Measurements from ENCODE around the gene SSH2.

DNA sequence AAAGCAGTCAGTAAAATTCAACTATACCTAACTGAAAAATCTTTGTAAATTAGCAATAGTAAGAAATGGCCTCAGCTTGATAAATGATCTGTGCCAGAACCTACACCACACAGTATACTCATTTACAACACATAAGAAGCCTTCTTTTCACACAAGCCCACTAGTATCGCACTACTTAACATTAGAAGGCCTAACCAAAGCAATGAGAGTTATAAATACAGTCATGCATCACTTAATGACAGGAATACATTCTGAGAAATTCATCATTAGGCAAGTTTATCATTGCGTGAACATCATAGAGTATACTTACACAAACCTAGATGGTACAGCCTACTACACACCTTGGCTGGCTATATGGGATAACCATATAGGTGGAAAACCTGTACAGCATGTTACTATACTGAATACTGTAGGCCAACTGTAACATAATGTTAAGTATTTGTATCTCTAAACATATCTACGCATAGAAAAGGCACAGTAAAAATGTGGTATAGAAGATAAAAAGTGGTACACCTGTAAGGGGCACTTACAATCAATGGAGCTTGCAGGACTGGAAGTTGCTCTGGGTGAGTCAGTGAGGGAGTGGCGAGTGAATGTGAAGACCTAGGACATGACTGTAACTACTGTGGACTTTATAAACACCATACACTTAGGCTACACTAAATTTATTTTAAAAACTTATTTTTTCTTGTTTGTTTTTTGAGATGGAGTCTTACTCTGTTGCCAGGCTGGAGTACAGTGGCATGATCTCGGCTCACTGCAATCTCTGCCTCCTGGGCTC is 180.8 kb downstream of the SSH2 start:
- TF ChIP-seq, protein P1, sequence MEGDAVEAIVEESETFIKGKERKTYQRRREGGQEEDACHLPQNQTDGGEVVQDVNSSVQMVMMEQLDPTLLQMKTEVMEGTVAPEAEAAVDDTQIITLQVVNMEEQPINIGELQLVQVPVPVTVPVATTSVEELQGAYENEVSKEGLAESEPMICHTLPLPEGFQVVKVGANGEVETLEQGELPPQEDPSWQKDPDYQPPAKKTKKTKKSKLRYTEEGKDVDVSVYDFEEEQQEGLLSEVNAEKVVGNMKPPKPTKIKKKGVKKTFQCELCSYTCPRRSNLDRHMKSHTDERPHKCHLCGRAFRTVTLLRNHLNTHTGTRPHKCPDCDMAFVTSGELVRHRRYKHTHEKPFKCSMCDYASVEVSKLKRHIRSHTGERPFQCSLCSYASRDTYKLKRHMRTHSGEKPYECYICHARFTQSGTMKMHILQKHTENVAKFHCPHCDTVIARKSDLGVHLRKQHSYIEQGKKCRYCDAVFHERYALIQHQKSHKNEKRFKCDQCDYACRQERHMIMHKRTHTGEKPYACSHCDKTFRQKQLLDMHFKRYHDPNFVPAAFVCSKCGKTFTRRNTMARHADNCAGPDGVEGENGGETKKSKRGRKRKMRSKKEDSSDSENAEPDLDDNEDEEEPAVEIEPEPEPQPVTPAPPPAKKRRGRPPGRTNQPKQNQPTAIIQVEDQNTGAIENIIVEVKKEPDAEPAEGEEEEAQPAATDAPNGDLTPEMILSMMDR (IDR thresholded peaks at IDR 0.05; ENCODE audit: poor library complexity, severe bottlenecking), result no peak
- TF ChIP-seq SMC3 (conservative IDR thresholded peaks at IDR 0.05; ENCODE audit: poor library complexity) (no peak), REST (IDR thresholded peaks at IDR 0.05; ENCODE audit: borderline replicate concordance) (no peak), EZH2 (IDR thresholded peaks at IDR 0.05; ENCODE audit: borderline replicate concordance, insufficient read depth, low read length, poor library complexity, severe bottlenecking) (no peak), POLR2AphosphoS5 (IDR thresholded peaks at IDR 0.05) (no peak), EP300 (conservative IDR thresholded peaks at IDR 0.05; ENCODE audit: poor library complexity, severe bottlenecking) (no peak), RAD21 (conservative IDR thresholded peaks at IDR 0.05) (no peak), TAF1 (IDR thresholded peaks at IDR 0.05; ENCODE audit: low read depth) (no peak), MXI1 (conservative IDR thresholded peaks at IDR 0.05; ENCODE audit: poor library complexity, severe bottlenecking) (no peak)

All from neural cell (in vitro differentiated cells).